Subcutaneous adipose tissue (tissue), 4 donors: ENCODE data around the gene SLC27A5. TPM values are rescaled to one million over a fixed set of nuclear protein-coding genes. Genes with fewer than 3 reads are reported as not detected.

Source experiments
- total RNA-seq, 4 donors: library from RNA; depleted of rRNA; stranded (reverse); fragments of >200 nt; gene quantifications; one replicate each; pipeline ENCODE4 v1.1.0, GENCODE V29; 2016
- TF ChIP-seq, protein P1 (sequence below): fragments of 450-650 bp; IDR thresholded peaks from one replicate; pipeline ENCODE4 v1.5.1; 2016; ENCODE audit warnings: low read depth, mild to moderate bottlenecking, control low read depth, antibody characterized with exemption, moderate library complexity

The SLC27A5 gene
- total RNA-seq, 4 donors from 2014 or later: 4.2 to 13.4 (median 7.2) TPM

DNA sequence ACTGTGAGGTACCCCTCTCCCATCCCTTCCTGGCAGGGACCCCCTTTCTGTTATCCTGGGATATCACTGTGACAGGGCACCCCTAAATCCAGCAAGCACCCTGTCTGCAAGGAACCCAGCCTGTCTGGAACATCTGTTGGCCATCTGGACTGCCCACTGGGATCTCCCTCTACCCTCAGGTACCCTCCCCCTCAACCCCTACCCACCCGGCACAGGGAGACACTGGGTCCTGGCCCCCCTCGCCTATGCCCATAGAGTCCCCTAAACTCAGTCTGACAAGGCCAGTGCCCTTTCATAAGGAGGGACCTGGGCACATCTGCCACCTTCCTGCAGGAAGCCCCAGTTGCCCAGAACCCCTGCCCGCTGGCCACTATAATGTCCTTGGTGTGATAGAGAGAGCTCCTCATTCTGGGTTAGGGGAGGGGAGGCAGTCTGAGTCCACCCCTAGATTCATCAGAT is 2.8 kb upstream of the SLC27A5 start:
- TF ChIP-seq, protein P1, sequence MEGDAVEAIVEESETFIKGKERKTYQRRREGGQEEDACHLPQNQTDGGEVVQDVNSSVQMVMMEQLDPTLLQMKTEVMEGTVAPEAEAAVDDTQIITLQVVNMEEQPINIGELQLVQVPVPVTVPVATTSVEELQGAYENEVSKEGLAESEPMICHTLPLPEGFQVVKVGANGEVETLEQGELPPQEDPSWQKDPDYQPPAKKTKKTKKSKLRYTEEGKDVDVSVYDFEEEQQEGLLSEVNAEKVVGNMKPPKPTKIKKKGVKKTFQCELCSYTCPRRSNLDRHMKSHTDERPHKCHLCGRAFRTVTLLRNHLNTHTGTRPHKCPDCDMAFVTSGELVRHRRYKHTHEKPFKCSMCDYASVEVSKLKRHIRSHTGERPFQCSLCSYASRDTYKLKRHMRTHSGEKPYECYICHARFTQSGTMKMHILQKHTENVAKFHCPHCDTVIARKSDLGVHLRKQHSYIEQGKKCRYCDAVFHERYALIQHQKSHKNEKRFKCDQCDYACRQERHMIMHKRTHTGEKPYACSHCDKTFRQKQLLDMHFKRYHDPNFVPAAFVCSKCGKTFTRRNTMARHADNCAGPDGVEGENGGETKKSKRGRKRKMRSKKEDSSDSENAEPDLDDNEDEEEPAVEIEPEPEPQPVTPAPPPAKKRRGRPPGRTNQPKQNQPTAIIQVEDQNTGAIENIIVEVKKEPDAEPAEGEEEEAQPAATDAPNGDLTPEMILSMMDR: no peak

DNA sequence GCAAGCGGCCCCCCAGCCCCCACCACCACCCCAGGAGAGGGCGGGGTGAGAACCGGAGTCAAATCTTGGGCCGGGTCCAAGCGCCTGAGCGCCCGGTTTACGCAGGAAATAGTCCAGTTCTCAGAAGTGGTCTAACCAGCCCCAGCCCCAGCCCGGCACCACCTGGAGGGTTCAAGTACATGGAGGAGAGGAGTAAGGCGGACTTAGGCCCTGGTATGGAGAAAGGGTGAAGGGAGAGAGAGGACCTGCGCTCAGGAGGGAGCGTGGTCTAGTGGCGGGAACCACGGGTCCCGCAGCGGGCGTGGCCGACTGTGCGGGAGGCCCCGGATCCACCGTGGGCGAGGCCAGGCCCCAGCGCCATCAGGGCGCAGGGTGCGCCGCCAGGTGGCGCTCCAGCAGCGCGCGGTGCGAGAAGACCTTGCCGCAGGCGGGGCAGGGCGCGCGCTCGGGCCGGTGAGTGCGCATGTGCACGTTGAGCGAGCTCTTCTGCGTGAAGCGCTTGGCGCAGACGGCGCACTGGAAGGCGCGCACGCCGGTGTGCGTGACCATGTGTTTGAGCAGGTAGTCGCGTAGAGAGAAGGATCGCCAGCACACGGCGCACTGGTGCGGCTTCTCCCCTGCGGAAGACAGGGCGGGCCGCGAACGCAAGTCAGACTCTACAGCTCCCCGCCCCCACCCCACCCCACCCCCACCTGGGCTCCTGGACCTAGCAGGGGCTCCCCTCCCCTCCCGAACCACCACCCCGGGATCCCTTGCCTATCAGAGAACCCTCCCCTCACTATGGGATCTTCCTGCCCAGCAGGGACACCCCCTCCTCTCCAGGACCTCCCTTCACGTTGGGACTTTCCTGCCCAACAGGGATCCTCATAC is 2.1 kb upstream of the SLC27A5 start:
- TF ChIP-seq, protein P1: no peak

DNA sequence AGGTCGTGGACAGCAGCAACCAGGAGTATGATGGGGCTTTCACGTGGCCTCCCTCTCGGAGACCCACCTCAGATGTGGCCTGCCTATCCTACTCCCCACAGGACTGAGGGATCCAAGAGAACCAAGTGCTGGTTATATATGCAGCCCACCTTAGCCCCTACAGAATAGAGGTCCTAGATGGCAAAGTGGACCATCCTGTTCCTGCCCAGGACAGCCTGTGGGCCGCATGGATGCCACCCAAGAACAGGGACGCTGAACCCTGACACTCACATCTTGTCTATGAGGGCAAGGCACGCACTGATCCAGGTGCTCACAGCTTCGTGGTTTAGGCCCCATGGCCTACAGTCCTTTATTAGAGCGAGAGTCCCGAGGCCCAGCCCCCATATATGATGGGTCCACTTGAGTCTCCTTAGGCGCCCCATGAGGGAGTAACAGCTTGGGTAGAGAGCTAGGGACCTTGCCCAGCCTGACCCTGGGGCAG is 1.5 kb upstream of the SLC27A5 start:
- TF ChIP-seq, protein P1: no peak

DNA sequence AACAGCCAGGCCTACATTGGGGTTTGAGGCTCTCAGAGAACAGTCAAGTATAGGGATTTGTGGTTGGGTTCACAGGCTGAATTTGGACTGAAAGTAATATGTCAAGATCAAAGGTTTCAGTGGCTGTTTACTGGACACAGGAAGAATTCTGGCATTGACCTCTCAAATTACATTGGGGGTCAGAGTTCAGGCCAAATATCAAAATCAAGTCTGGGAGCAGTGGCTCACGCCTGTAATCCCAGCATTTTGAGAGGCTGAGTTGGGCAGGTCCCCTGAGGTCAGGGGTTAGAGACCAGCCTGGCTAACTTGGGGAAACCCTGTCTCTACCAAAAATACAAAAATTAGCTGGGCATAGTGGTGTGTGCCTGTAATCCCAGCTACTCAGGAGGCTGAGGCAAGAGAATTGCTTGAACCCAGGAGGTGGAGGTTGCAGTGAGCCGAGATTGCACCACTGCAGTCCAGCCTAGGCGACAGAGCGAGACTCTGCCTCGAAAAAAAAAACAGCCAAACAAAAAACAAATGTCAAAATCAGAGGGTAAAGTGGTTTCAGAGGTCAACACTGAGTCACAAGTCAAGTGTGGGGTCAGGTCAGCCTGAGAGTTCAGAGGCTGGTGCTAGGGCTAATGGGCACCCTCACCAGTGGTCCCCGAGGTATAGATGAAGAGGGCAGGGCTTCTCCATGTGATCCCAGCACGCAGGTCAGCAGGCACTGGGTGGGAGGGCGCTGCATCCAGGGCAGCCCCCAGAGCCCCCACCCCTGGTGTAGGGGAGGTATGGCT is 1.5 kb downstream of the SLC27A5 start:
- TF ChIP-seq, protein P1: no peak

DNA sequence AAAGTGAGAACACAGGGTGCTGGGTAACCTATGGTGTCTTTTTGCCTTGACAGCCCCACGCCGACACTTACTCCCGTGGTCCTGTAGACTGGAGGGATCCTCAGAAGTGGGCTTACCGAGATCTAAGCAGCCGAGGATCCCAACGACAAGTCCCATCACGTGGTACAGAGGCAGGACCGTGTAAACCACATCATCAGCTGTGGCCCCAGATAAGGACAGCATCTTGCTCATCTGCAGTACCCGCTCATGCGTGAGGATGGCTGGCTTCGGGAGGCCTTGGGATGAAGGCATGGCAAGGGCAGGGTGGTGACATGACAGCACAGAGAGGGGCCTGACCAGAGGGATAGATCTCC is 2.1 kb downstream of the SLC27A5 start:
- TF ChIP-seq, protein P1: no peak

DNA sequence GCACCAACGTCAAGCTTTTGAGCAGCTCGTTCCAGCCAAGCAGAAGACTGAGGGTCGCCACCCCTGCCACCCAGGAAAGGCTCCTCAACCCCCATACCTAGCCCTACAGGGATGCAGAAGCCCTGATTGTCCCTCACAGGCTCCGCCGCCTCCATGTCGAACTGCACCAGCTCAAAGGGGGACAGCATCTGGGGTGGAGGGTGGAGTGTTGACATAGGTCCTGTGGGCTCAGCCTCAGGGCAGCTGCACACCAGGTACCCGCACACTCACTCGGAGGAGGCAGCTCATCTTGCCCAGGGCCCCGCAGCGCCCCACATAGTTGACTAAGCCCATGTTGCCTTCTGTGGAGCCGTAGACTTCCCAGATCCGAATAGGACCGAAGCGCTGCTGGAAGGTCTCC is 11.6 kb downstream of the SLC27A5 start:
- TF ChIP-seq, protein P1: no peak
